HG02981 (cell line): ENCODE results near the gene SPNS3.

Source experiments
- ATAC-seq: cut with Tn5 transposase; IDR thresholded peaks from one replicate; pipeline ENCODE4 v1.9.1; 2021; ENCODE audit warnings: mild to moderate bottlenecking, moderate library complexity; ENCODE audit not compliant: unreplicated experiment

The SPNS3 gene

DNA sequence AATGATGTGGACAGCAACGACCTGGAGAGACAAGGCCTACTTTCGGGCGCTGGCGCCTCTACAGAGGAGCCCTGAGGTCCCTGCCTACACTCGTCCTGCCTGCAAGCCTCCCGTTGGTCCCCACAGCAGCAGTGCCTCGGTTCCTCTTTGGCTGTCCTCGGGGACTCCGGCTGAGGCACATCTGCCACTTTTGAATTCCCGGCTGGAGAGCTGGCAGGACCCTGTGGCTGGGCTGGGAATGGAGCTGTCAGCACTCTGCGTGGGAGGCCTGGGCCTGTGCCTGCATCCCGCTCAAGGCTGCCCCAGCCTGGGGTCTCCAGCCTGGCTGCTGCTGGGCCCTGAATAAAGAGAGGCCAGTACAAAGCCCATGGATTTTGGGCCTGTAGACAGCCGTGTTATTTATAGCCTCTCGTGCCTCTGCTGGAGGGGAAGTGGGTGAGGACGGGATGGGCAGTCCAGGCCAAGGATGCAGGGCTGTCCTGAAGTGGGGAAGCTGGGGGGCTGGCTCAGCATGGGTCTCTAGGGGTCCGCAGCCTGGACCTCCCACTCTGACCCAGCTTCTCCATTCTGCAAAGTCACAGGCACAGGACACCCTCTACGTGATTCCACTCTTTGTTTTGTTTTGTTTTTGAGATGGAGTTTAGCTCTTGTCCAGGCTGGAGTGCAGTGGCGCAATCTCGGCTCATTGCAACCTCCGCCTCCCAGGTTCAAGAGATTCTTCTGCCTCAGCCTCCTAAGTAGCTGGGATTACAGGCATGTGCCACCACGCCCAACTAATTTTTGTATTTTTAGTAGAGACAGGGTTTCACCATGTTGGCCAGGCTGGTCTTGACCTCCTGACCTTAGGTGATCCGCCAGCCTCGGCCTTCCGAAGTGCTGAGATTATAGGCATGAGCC, 54.3 kb downstream of the SPNS3 start:
- no peak for ATAC-seq

DNA sequence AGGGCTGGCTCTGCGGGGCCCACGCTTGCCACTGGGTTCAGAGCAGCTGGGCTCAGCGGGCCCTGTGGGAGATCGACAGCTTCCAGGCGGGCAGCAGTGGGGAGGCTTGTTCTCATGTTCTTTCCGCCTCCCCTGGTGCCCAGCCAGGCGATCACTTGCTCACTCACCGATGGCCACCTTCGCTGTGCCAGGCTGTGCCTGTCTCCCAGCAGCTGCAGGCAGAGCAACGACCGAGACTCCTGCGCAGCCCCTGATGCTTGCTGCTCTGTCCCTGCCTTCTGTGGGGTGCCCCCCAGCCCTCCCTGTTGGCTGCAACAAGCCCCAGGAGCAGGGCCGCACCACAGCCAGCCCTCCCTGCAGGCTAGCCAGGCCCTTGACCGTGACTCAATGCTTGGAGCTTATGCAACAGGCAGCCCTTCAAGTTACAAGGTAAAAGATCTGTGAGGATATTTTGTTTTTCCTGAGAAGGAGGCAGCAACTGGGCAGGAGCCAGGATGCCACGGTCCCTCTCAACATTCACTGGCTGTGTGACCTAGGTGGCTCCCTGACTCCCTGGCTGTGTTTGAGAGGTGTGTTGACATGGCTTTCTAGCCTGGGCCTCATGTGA, 55.4 kb downstream of the SPNS3 start:
- no peak for ATAC-seq

DNA sequence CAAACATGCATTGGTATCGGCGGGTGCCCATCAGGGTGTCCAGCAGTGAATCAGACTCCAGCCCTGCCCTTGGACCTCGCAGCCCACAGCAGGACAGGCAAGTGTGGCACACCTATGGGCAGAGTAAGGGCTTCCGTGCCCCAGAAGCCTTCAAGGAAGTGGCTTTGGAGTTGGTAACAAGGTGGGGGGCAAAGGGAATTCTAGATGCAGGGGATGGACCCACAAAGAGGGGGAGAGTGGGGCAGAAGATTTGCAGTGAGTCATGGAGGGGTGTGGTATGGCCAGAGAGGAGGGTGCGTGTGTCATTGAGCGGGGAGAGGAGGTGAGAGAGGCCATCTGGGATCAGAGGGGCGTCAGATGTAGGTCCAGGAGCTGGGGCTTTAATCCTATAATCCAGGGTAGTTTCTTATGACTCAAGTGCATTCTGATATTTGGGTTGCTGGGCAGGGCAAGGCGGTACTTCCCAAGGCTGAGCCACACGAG, 56.4 kb downstream of the SPNS3 start:
- ATAC-seq = no peak

DNA sequence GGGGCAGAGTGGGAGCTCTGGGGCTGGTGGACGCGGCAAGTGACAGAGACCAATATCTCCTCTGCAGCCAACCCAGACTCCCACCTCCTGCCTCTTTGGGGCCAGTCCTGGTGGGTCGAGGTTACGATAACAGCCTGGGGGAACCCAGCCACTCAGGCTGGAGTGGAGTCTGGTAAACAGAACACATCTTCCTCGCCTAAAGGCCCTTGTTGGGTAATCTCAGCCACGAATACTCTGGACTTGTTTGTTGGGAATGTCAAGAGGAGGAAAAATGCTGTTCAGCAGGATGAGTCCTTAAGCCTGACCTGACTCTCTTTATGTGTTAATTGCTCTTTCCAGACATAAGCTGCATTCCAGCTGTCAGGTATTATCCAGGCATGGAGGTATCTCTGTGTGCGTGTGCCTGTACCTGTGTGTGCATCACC, 56.9 kb downstream of the SPNS3 start:
- ATAC-seq = no peak

DNA sequence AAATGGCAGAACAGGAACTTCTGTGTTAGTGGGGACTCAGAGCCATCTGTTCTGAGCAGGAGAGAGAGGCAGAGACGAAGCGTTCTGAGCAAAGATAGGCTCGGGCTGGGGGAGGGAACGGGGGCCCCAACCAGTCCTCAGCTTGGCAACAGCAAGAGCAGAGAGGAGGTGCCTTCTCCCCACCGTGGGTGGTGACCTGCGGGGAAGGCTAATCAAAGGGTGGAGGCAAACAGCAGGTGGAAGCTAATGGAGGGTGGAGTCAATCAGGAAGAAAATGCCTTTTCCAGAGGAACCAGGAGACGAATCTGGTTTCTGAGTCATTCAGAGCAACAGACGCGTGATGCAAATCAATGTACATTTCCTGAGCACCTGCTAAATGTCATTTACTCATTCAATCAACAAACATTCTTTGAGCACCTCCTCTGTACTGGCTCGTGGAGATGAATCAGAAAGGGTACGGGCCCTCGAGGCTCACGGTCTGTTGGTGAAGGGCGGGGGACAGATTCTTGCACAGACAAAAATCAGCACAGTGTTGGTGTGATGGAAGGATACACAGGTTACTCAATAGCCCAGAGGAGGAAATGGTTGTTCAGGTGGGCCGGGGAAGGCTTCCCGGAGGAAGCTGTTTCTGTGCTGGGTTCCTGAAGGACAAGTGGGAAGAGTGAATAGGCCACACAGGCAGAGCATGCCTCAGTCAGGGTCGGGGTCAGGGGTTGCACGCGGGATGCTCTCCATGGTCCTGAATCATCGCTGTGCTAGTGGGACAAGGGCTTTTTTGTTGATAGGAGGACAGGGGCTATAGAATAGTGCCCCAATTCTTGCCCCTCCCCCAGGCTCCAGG, 59.2 kb downstream of the SPNS3 start:
- ATAC-seq = no peak

DNA sequence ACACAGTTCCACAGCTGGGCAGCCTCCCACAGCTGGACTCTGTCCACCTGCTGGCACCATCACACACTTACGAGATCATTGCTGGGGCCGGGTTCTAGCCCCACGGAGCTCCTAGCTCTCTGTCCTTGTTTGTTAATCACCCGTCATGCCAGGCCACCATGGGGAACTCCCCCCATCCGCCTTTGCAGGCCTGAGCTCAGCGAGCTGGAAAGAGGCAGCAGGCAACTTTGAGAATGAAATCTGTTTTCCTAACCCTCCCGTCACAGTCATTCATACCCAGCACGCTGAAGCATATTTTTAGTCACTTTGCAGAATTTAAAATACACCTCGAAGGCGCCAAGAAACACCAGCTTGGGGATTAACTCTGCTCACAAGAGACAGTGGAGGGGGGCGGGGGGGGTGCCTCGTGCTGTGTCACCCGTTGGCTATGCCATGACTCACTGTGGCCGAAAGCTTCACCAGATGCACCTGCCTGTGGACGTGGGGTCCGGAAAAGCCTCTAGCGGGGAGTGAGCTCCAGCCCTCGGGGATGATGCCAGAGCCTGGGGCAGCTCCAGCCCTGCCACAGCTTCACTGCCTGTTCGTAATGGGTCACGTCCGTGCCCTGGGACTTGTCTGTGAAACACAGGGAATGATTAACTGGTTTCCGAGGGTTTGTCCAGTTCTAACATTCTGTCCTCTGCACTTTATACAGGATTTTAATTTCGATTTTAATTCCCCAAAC, 63.5 kb downstream of the SPNS3 start:
- ATAC-seq = no peak

DNA sequence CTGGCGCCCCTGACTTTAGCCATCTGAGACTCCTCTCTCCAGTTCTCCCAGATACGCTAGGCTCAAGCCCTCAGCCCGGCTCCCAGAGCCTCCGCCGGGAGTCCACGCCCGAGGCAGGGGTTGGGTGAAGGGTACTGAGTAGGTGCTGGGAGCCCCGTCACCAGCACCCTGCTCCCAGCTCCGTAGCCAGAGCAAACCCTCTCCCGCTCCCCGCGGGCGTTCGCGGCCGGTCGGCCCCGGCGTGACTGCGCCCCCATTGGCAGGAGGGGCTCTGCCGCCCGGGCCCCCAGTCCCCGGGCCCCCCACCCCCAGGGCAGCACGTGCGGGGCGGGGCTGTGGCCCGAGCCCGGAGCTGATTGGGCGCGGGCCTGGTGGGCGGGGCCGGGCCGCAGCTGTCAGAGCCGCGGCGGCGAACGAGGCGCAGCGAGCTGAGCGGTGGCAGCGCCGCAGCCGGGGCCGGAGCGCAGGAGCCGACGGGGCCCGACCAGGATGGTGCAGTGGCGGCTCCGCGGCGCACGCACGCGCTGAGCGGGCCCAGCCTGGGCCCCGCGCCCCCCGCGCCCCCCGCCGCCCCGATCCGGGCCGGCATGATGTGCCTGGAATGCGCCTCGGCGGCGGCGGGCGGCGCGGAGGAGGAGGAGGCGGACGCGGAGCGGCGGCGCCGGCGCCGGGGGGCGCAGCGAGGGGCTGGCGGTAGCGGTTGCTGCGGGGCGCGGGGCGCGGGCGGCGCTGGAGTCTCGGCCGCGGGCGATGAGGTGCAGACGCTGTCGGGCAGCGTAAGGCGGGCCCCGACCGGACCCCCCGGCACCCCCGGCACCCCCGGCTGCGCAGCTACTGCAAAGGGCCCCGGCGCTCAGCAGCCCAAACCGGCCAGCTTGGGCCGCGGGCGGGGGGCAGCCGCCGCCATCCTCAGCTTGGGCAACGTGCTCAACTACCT, 65.0 kb downstream of the SPNS3 start, which contains the start of gene SPNS2:
TSS of gene SPNS2 (plus strand) at position 421 of the 937 bp plus-strand sequence. CDS start at position 588, 167 bp downstream.
- ATAC-seq = peak; percentile 55

DNA sequence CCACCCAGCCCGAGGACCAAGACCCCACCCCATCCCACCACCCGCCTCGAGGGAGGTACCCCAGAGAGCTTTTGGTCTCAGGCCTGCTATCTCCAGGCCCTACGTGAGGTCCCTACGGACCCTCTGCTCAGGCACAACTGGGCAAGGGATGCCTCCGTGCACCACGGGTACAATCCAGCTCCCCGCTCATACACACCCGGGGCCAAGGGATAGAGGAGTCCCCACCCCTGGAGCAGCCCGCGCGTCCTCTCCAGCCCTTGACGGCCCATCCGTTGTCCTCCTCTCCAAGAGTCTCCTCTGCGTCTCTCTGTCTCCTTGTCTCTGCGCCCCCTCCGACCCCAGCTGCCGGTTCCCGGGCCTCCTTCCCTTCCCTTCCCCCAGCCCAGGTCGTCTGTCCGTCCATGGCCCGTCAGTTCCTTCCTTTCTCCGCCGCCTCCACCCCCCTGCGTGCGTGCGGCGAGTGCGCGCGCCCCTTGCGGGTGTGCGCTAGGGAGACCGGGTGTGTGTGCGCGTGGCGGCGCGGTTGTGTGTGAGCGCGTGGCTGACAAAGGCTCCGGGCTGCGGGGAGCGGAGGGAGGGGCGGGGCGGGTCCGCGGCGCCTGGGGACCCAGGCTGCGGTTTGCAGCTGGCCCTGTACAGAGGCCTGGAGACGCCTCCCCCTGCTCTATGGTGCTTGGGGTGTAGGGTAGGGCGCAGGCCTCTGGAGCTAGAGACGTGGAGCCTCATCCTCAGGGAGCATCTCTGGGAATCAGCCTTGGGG, 65.9 kb downstream of the SPNS3 start:
- ATAC-seq = no peak

DNA sequence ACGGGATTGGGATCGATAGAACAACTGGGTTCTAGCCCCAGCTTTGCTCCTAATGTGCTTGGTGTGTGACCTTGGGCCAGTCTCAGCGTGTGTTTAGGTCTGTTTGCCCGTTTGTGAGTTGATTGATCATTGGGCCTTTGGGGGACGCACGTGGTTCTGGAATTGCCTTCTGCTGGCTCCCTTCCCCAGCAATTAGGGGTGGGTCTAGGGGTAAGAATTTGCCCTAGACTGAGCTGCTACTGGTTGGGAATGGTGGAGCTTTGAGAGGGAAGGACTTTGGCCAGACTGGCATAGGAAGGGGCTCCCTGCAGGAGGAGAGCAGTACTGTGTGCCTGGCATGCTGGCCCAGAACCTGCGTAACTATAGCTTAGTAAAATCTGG, 66.4 kb downstream of the SPNS3 start:
- ATAC-seq = no peak

DNA sequence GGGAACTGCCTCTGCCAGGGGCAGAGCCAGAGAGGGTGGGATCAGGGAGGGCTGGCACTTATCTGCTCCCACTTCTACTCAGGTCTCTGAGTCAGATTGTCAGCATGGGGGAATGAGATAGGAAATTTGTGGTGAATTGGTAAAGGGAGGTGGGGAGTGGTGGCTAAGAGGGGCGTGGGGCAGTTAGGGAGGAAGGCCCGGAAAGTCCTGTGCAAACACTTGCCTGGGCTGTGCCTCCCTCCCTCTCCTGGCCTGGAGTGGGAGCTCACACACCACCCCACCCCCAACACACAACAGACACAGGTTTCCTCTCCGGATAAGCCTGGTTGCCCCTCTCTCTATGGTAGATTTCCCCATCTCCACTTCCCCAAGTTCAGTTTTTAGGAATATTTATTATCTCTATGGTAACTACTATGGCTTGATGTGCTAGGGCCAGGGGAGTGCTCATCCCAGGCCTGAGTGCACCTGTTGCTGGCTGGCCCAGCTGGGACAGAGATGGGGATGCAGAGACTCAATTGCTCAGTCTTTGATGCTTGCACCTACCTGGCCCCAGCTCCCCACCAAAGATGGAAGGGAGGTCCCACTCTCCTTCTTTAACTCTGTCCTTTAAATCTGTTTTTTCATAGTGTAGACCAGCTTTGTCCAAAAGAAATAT, 67.7 kb downstream of the SPNS3 start:
- ATAC-seq = no peak

DNA sequence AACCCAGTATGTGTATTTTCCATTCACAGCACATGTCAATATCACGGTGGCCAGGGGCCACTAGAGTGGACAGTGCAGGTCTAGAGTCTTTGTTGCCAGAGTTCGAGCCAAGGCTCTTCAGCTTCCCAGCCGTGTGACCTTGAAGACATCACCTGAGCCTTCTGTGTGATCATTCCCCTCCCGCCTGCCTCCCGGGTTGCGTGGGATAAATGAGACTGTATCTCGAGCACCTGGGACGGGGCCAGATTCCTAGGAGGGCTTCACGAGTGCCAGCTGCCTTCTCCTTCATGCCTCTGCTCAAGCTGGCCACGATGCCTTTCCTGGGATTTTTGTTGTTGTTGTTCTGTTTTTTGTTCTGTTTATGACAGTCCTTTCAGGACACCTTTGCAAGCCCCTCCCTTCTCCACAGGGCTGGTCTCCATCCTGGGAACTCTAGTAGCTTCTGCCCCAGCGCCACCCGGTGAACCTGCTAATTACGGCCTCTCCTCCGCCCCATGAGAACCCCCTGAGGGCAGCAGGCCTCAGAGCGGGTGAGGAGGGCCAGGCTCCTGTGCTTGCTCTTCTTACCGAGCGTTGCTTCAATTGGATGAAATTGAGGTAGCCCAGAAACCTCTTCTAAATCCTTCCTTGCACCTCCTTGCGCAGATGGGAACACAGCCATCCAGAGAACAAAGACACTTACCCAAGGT, 68.9 kb downstream of the SPNS3 start:
- ATAC-seq = no peak

DNA sequence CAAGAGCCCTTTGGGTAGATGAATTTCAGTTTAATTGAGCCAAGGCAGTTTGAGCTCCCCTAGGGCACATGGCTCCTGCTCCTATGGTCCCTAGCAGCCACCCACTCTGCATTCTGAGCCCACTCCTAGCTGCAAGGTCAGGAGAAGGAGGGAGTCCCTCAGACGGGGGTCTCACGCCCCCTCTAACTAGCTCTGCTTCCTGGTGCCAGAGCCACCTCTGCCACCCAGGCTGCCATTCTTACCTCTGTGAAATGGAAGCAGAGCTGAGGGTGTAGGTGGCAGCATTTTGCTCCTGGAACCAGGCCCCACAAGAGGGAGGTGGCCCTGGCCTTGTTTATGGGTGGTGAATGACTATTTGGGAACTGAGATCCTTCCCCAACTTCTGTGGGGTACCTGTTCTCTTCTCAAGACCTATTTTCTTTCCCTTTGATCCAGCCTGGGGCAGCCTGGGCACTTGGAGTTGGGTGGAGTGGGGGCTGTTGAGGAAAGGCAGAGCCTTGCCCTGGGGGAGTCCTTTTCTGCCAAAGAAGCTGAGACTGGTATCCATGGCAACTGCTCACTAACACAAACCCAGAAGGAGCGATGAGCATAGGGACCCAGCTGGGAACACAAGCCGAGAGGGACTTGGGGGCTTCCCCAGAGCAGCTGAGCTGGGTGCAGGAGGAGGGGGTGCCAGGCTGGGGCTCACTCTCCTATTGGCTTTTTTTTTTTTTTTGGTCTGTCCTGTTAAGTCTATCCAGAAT, 69.7 kb downstream of the SPNS3 start:
- ATAC-seq = no peak

DNA sequence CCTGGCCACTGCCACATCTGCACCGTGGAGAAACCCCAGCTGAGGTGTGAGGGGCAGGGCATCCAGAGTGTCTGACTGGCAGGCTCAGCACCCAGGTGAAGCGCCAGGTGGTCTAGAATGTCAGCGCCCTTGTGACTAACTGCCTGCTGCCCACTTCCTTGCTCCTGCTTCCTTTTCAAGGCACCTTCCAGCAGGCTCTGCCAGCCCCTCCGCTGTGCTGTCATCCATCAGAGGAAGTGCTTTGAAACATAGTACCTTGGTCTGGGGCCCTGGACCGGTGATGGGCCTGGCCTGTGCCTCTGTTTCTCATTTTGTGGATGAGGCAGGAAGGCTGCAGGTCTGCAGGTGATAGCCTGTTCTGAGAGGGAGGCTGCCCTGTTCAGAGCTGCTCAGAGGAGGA, 70.4 kb downstream of the SPNS3 start:
- ATAC-seq = no peak

DNA sequence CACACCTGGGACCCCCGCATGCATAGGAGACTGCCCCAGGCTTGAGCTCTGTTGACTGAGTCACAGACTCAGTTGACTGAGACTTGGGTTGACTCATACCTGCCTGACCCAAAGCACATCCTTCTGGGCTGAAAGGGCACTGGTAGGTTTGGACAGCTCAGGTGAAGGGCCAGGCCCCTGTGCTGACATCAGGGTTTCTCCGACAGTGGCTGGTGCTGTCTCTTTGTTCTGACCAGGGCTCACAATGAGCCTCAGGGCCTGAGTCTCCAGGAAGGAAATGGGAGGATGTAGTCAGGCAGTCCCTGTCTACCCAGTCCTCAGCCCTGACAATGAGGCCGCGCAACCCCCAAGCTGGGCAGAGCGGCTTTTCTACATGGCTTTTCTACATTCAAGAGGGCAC, 71.4 kb downstream of the SPNS3 start:
- ATAC-seq = no peak

DNA sequence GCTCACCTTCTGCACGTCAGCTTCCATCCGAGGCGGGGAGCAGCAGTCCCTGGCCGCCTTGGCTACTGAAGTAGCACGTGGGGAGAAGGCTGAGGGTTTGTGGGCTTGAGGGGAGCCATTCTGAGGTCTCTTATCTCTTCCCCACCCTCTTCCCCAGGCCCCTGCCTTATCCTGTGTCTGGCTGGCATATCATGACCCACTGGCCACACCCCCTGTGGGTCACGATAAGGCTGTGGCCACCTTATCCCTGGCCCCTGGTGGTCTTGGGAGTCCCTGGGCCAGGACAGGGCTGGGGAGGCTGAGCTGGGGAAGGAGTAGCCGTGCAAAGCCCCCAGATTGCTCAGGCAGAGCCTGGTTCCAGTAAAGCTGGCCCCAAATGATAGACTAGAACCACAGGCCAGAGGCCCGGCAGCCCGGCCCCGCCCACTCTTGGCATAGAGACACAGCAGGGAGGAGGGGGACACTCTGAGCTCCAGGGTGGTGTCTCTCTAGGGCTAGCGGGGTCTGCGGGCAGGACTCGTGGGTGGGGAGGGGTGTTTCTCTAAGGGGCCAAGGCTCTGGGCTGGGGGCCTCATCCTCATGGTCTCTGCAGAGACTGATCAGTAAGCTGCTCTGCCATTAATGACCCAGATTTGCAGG, 72.6 kb downstream of the SPNS3 start:
- ATAC-seq = no peak

DNA sequence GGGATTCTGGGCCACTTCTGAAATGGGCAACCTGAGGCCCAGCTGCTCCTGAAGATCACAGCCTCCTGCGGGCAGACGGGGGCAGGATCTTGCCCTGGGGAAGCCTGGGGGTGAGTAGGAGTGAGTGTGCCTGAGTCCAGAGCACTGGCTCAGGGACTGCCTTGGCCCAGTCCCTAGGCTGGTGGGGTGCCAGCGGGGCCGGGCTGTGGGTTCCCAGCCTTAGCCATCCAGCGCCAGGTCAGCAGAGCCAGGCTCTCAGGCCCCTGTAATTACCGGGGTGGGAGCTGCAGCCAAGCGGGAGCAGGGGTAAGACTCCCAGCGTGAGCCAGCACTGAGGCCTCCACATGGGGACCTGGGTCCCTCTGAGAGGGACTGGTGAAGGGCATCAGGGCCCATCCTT, 73.2 kb downstream of the SPNS3 start:
- ATAC-seq = no peak
